Neural cell (in vitro differentiated cells): ENCODE results near the gene CLEC12A.

Source experiments
- CTCF ChIP-seq: fragments of 450-650 bp; IDR thresholded peaks from 2 replicates; pipeline ENCODE4 v1.5.1; 2014; ENCODE audit warnings: antibody characterized with exemption, mild to moderate bottlenecking, moderate library complexity; ENCODE audit not compliant: poor library complexity, severe bottlenecking
- EP300 ChIP-seq: fragments of 450-650 bp; conservative IDR thresholded peaks from 2 replicates; pipeline ENCODE4 v1.6.1; 2014; ENCODE audit warnings: antibody characterized with exemption, mild to moderate bottlenecking, moderate library complexity; ENCODE audit not compliant: poor library complexity, severe bottlenecking
- EZH2 ChIP-seq: fragments of 200-600, 300-800 bp; shearing (Covaris generic), sonication (generic); IDR thresholded peaks from 2 replicates; pipeline ENCODE4 v1.6.1; 2014; ENCODE audit warnings: antibody characterized with exemption, low read length, borderline replicate concordance, mild to moderate bottlenecking; ENCODE audit not compliant: insufficient read depth, poor library complexity, severe bottlenecking
- POLR2AphosphoS5 ChIP-seq: IDR thresholded peaks from 2 replicates; pipeline ENCODE4 v1.6.1; 2012
- RAD21 ChIP-seq: fragments of 450-650 bp; conservative IDR thresholded peaks from 2 replicates; pipeline ENCODE4 v1.6.1; 2014; ENCODE audit warnings: antibody characterized with exemption, mild to moderate bottlenecking, moderate library complexity
- SMC3 ChIP-seq: fragments of 450-650 bp; conservative IDR thresholded peaks from 2 replicates; pipeline ENCODE4 v1.6.1; 2014; ENCODE audit warnings: antibody characterized with exemption, mild to moderate bottlenecking, moderate library complexity; ENCODE audit not compliant: poor library complexity

GRCh38 chr12:9928607-9929006 lies 42.6 kb upstream of the CLEC12A start:
- TF ChIP-seq EP300 (no peak), POLR2AphosphoS5 (no peak), CTCF (no peak), RAD21 (no peak), EZH2 (no peak), SMC3 (no peak)
